ENCODE results near the gene SPEF2.
"Not testable (repeated sequence)": the region's sequence is repeated elsewhere in the genome, so short reads cannot be mapped to it uniquely, and the experiment has no call there.

SPEF2 gene

GRCh38 chr5:35659556-35659955, 41.9 kb downstream of the SPEF2 start:
- peak; percentile 40 for DNase-seq (ENCODE audit: low read depth)

GRCh38 chr5:35660451-35660850, 42.8 kb downstream of the SPEF2 start:
- DNase-seq (ENCODE audit: low read depth) = peak; percentile 37

- no peak for DNase-seq (ENCODE audit: low read depth)
Observed at GRCh38 chr5:35664584-35664983, 46.9 kb downstream of the SPEF2 start.

GRCh38 chr5:35665096-35665495, 47.4 kb downstream of the SPEF2 start:
- no peak for DNase-seq (ENCODE audit: low read depth)

GRCh38 chr5:35668319-35668718, 50.7 kb downstream of the SPEF2 start:
- no peak for DNase-seq (ENCODE audit: low read depth)

GRCh38 chr5:35668794-35669193, 51.1 kb downstream of the SPEF2 start:
- no peak for DNase-seq (ENCODE audit: low read depth)

- DNase-seq (ENCODE audit: low read depth) = no peak
Observed at GRCh38 chr5:35671541-35672295, 54.1 kb downstream of the SPEF2 start.

- DNase-seq (ENCODE audit: low read depth) = not testable (repeated sequence)
Observed at GRCh38 chr5:35672296-35672655, 54.6 kb downstream of the SPEF2 start.

GRCh38 chr5:35672995-35673394, 55.3 kb downstream of the SPEF2 start:
- no peak for DNase-seq (ENCODE audit: low read depth)

GRCh38 chr5:35674049-35674448, 56.4 kb downstream of the SPEF2 start:
- DNase-seq (ENCODE audit: low read depth) = no peak

- DNase-seq (ENCODE audit: low read depth) = no peak
Observed at GRCh38 chr5:35675392-35675791, 57.7 kb downstream of the SPEF2 start.

- no peak for DNase-seq (ENCODE audit: low read depth)
Observed at GRCh38 chr5:35677878-35678277, 60.2 kb downstream of the SPEF2 start.

- DNase-seq (ENCODE audit: low read depth) = no peak
Observed at GRCh38 chr5:35678661-35679060, 61.0 kb downstream of the SPEF2 start.

GRCh38 chr5:35679357-35679756, 61.7 kb downstream of the SPEF2 start:
- no peak for DNase-seq (ENCODE audit: low read depth)

GRCh38 chr5:35681911-35682310, 64.2 kb downstream of the SPEF2 start:
- DNase-seq (ENCODE audit: low read depth) = no peak

GRCh38 chr5:35683466-35683865, 65.8 kb downstream of the SPEF2 start:
- DNase-seq (ENCODE audit: low read depth) = no peak

GRCh38 chr5:35685161-35685560, 67.5 kb downstream of the SPEF2 start:
- no peak for DNase-seq (ENCODE audit: low read depth)

- no peak for DNase-seq (ENCODE audit: low read depth)
Observed at GRCh38 chr5:35687961-35688360, 70.3 kb downstream of the SPEF2 start.

- no peak for DNase-seq (ENCODE audit: low read depth)
Observed at GRCh38 chr5:35694481-35694880, 76.8 kb downstream of the SPEF2 start.

- no peak for DNase-seq (ENCODE audit: low read depth)
Observed at GRCh38 chr5:35698047-35698808, 80.6 kb downstream of the SPEF2 start.

- no peak for DNase-seq (ENCODE audit: low read depth)
Observed at GRCh38 chr5:35707659-35708058, 90.0 kb downstream of the SPEF2 start.

GRCh38 chr5:35709688-35710087, 92.0 kb downstream of the SPEF2 start:
- no peak for DNase-seq (ENCODE audit: low read depth)

GRCh38 chr5:35717718-35718117, 100.1 kb downstream of the SPEF2 start:
- DNase-seq (ENCODE audit: low read depth) = no peak

- no peak for DNase-seq (ENCODE audit: low read depth)
Observed at GRCh38 chr5:35735718-35736117, 118.1 kb downstream of the SPEF2 start.

Measured in EH (cell line).